Large intestine (tissue), 3 donors: ENCODE data around the gene ZMYND8. TPM values are rescaled to one million over a fixed set of nuclear protein-coding genes. Genes with fewer than 3 reads are reported as not detected.
A peak's percentile ranks its signal among the peaks of the same experiment; 100 is the strongest.

Source experiments
- DNase-seq, 2 donors: peaks; one replicate each; pipeline versions ENCODE4 v3.0.0 to v3.0.0-alpha.2; 2013
- H3K27ac ChIP-seq: one replicate; pipeline ENCODE4 v1.5.1; 2013; ENCODE audit warnings: low read length
- H3K27me3 ChIP-seq: 2 replicates; pipeline ENCODE4 v1.6.1; 2013; ENCODE audit warnings: low read length; ENCODE audit not compliant: control insufficient read depth, insufficient read depth
- H3K36me3 ChIP-seq: 2 replicates; pipeline ENCODE4 v1.6.1; 2013; ENCODE audit warnings: low read length; ENCODE audit not compliant: control insufficient read depth, insufficient read depth
- H3K4me1 ChIP-seq: one replicate; pipeline ENCODE4 v1.6.1; 2013; ENCODE audit warnings: low read length; ENCODE audit not compliant: control insufficient read depth, insufficient read depth
- H3K4me3 ChIP-seq: one replicate; pipeline ENCODE4 v1.5.1; 2013; ENCODE audit warnings: low read length
- H3K9me3 ChIP-seq: one replicate; pipeline ENCODE4 v1.6.1; 2013; ENCODE audit warnings: mild to moderate bottlenecking, low read depth, low read length, moderate library complexity; ENCODE audit not compliant: control insufficient read depth
- WGBS: methylation state at CpG from one replicate; pipeline ENCODE4 v1.1.5; 2013; ENCODE audit warnings: low lambda C conversion rate; ENCODE audit not compliant: insufficient coverage; 5-methylcytosine and 5-hydroxymethylcytosine counted together
- polyA plus RNA-seq: library from polyadenylated mRNA; unstranded; fragments of 120-200 nt; gene quantifications from one replicate; pipeline ENCODE4 v1.2.1, GENCODE V29; 2013

The ZMYND8 gene
- polyA plus RNA-seq, 1 donor = 25.5 TPM

GRCh38 chr20:47274401-47275108 lies 81.9 kb downstream of the ZMYND8 start:
- Histone ChIP-seq H3K36me3 (peaks cover 58% of the 10 kb centered on the region), H3K27me3 (no peaks in the 10 kb centered on the region), H3K9me3 (no peaks in the 10 kb centered on the region), H3K4me3 (no peak overlapping the region), H3K27ac (peak overlapping the region; percentile 28), H3K4me1 (no peaks in the 10 kb centered on the region)
- WGBS = 80% methylated on average over 1 of the region's 4 CpGs
- no peak for DNase-seq

GRCh38 chr20:47273591-47274235 lies 82.8 kb downstream of the ZMYND8 start:
- Histone ChIP-seq H3K27ac (no peak overlapping the region), H3K4me3 (no peak overlapping the region), H3K27me3 (no peaks in the 10 kb centered on the region), H3K4me1 (no peaks in the 10 kb centered on the region), H3K9me3 (no peaks in the 10 kb centered on the region), H3K36me3 (peaks cover 52% of the 10 kb centered on the region)
- no peak for DNase-seq
- 100% methylated on average over 1 of the region's 2 CpGs for WGBS

- Histone ChIP-seq H3K9me3 (no peaks in the 10 kb centered on the region), H3K36me3 (peaks cover 46% of the 10 kb centered on the region), H3K27ac (no peak overlapping the region), H3K27me3 (no peaks in the 10 kb centered on the region), H3K4me1 (no peaks in the 10 kb centered on the region), H3K4me3 (no peak overlapping the region)
- DNase-seq = peak; percentile 43 to 47
- no CpG with 5 or more reads among the region's 8 CpGs for WGBS
Measured at GRCh38 chr20:47272893-47273590, 83.5 kb downstream of the ZMYND8 start.

GRCh38 chr20:47271046-47271615 lies 85.4 kb downstream of the ZMYND8 start:
- Histone ChIP-seq H3K27ac (no peak overlapping the region), H3K36me3 (peaks cover 44% of the 10 kb centered on the region), H3K4me1 (no peaks in the 10 kb centered on the region), H3K4me3 (no peak overlapping the region), H3K9me3 (no peaks in the 10 kb centered on the region), H3K27me3 (no peaks in the 10 kb centered on the region)
- no peak for DNase-seq
- 100% methylated on average over 1 of the region's 7 CpGs for WGBS

GRCh38 chr20:47269309-47270165 lies 87.0 kb downstream of the ZMYND8 start:
- no peaks in the 10 kb centered on the region for H3K9me3 ChIP-seq
- no peak overlapping the region for H3K4me3 ChIP-seq
- H3K36me3 ChIP-seq = peaks cover 34% of the 10 kb centered on the region
- H3K27me3 ChIP-seq = no peaks in the 10 kb centered on the region
- no peaks in the 10 kb centered on the region for H3K4me1 ChIP-seq
- WGBS = no CpG with 5 or more reads among the region's 7 CpGs
- H3K27ac ChIP-seq = no peak overlapping the region
- DNase-seq = no peak

GRCh38 chr20:47267621-47268020 lies 88.9 kb downstream of the ZMYND8 start:
- H3K4me3 ChIP-seq = no peak overlapping the region
- no peaks in the 10 kb centered on the region for H3K9me3 ChIP-seq
- DNase-seq = no peak
- peaks cover 42% of the 10 kb centered on the region for H3K36me3 ChIP-seq
- H3K27ac ChIP-seq = no peak overlapping the region
- no CpG with 5 or more reads among the region's 5 CpGs for whole genome bisulfite sequencing
- no peaks in the 10 kb centered on the region for H3K27me3 ChIP-seq
- no peaks in the 10 kb centered on the region for H3K4me1 ChIP-seq

GRCh38 chr20:47266847-47267515 lies 89.5 kb downstream of the ZMYND8 start:
- Histone ChIP-seq H3K27me3 (no peaks in the 10 kb centered on the region), H3K4me1 (no peaks in the 10 kb centered on the region), H3K9me3 (no peaks in the 10 kb centered on the region), H3K27ac (no peak overlapping the region), H3K4me3 (no peak overlapping the region), H3K36me3 (peaks cover 45% of the 10 kb centered on the region)
- 80% methylated on average over 1 of the region's 7 CpGs for WGBS
- DNase-seq = no peak

GRCh38 chr20:47265984-47266383 lies 90.5 kb downstream of the ZMYND8 start:
- WGBS = no CpG with 5 or more reads among the region's 5 CpGs
- Histone ChIP-seq H3K4me3 (no peak overlapping the region), H3K27ac (no peak overlapping the region), H3K27me3 (no peaks in the 10 kb centered on the region), H3K4me1 (no peaks in the 10 kb centered on the region), H3K36me3 (peaks cover 50% of the 10 kb centered on the region), H3K9me3 (no peaks in the 10 kb centered on the region)
- DNase-seq = no peak

- Histone ChIP-seq H3K4me1 (no peaks in the 10 kb centered on the region), H3K27me3 (no peaks in the 10 kb centered on the region), H3K27ac (no peak overlapping the region), H3K4me3 (no peak overlapping the region), H3K36me3 (peaks cover 55% of the 10 kb centered on the region), H3K9me3 (no peaks in the 10 kb centered on the region)
- no peak for DNase-seq
- 100% methylated on average over 1 of the region's 6 CpGs for WGBS
Measured at GRCh38 chr20:47265214-47265613, 91.3 kb downstream of the ZMYND8 start.
